Progenitor cell of endocrine pancreas (in vitro differentiated cells): ENCODE results near the gene CHRNE. TPM values are rescaled to one million over a fixed set of nuclear protein-coding genes. Genes with fewer than 3 reads are reported as not detected.
"Not testable (repeated sequence)": the region's sequence is repeated elsewhere in the genome, so short reads cannot be mapped to it uniquely, and the experiment has no call there.

ENCODE experiments used
- DNase-seq: peaks from one replicate; pipeline ENCODE4 v3.0.0; 2021; ENCODE audit warnings: low spot score; ENCODE audit not compliant: unreplicated experiment
- H3K27ac Mint-ChIP-seq: 2 replicates; pipeline ENCODE4 v1.8.0; 2021; ENCODE audit warnings: mild to moderate bottlenecking, moderate library complexity, mixed read lengths
- H3K27me3 Mint-ChIP-seq: 2 replicates; pipeline ENCODE4 v1.8.0; 2021; ENCODE audit warnings: mixed read lengths
- H3K36me3 Mint-ChIP-seq: 2 replicates; pipeline ENCODE4 v1.8.0; 2022; ENCODE audit warnings: mixed read lengths; ENCODE audit not compliant: insufficient read depth
- H3K4me1 Mint-ChIP-seq: 2 replicates; pipeline ENCODE4 v1.8.0; 2021; ENCODE audit warnings: low read depth, mixed read lengths
- H3K4me3 Mint-ChIP-seq: 2 replicates; pipeline ENCODE4 v1.8.0; 2021; ENCODE audit warnings: low read depth, mild to moderate bottlenecking, moderate library complexity, mixed read lengths
- H3K9me3 Mint-ChIP-seq: 2 replicates; pipeline ENCODE4 v1.8.0; 2021; ENCODE audit warnings: low read depth, mixed read lengths
- CTCF ChIP-seq: fragments of 200-600 bp; sonication (generic); IDR thresholded peaks from one replicate; pipeline ENCODE4 v1.5.0; 2021; ENCODE audit warnings: antibody characterized with exemption, mild to moderate bottlenecking; ENCODE audit not compliant: unreplicated experiment
- total RNA-seq: library from RNA; stranded (reverse); gene quantifications from 2 replicates; pipeline ENCODE4 v1.2.1, GENCODE V29; 2021

The CHRNE gene
- total RNA-seq, 1 donor from 2014 or later, result 0.36 TPM

DNA sequence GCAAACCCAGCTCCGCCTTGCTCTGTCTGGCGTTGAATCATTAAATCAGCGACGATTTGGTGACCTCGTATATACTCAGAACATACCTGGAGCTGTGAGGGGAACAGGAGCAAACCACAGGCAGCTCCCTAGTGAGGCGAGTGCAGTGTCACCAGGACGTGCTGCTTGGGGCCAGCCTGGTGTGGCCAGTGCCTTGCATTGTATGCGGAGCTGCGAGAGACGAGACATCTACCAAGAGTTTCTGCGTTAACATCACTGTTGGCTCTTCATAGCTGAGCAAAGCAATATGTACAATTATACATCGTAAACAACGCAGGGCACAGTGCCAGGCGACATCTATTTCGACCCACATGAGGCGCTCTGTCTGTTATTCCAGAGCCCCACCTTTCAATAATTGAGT, 41.8 kb downstream of the CHRNE start:
- Mint-ChIP-seq H3K27ac (no peak overlapping the region), H3K4me1 (peaks cover 17% of the 10 kb centered on the region), H3K9me3 (no peaks in the 10 kb centered on the region), H3K4me3 (no peak overlapping the region), H3K27me3 (no peaks in the 10 kb centered on the region), H3K36me3 (peaks cover 7% of the 10 kb centered on the region)
- no peak for DNase-seq
- no peak for TF ChIP-seq CTCF

DNA sequence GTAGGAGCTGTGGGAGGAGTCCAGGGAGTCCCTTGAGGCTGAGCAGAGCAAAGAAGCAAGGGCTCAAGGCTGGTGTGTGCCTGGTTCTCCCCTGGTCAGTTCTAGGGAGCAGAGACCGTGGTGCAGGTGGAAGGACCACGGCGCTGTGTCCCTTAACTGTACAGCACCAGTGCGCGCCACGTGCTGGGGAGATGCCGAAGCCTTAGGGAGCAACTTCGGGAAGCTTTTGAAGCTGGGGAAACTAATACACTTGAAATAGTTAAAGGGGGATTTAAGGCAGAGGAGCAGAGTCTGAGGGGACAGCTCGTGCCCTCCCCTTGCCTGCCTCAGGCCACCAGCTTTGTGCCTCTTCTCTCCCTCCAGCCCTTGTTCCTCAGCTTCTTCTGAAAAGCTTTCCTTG, 42.2 kb downstream of the CHRNE start:
- DNase-seq, result no peak
- no peak overlapping the region for H3K4me3 Mint-ChIP-seq
- H3K36me3 Mint-ChIP-seq, result peaks cover 7% of the 10 kb centered on the region
- no peaks in the 10 kb centered on the region for H3K9me3 Mint-ChIP-seq
- H3K27me3 Mint-ChIP-seq, result no peaks in the 10 kb centered on the region
- TF ChIP-seq CTCF, result no peak
- H3K4me1 Mint-ChIP-seq, result peaks cover 17% of the 10 kb centered on the region
- no peak overlapping the region for H3K27ac Mint-ChIP-seq

GRCh38 chr17:4859816-4860625, 42.9 kb downstream of the CHRNE start:
- H3K4me3 Mint-ChIP-seq, result no peak overlapping the region
- peaks cover 7% of the 10 kb centered on the region for H3K36me3 Mint-ChIP-seq
- H3K4me1 Mint-ChIP-seq, result peaks cover 17% of the 10 kb centered on the region
- H3K27me3 Mint-ChIP-seq, result no peaks in the 10 kb centered on the region
- H3K27ac Mint-ChIP-seq, result no peak overlapping the region
- no peak for DNase-seq
- no peaks in the 10 kb centered on the region for H3K9me3 Mint-ChIP-seq
- TF ChIP-seq CTCF, result no peak

DNA sequence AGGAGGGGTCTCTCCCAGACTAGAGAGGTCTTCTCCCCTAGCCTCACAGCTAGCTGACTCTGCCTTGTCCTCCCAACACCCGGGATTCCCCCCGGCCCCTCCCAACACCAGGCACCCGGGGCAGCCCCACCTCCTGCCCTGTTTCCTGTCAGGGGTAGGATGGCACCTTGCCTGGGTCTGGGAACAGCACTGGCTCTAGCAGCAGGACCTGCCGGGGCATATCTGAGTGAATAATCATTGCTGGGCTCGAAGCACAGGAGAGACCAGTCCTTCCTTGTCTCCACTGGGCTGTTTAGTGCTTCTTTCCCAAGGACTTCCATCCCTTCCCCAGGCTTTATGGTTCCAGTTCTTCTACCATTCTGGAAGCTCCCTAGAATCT, 44.0 kb downstream of the CHRNE start:
- Mint-ChIP-seq H3K27me3 (no peaks in the 10 kb centered on the region), H3K27ac (peak overlapping the region; percentile 67), H3K36me3 (peaks cover 11% of the 10 kb centered on the region), H3K4me3 (no peak overlapping the region), H3K9me3 (no peaks in the 10 kb centered on the region), H3K4me1 (peaks cover 17% of the 10 kb centered on the region)
- no peak for DNase-seq
- TF ChIP-seq CTCF, result no peak

DNA sequence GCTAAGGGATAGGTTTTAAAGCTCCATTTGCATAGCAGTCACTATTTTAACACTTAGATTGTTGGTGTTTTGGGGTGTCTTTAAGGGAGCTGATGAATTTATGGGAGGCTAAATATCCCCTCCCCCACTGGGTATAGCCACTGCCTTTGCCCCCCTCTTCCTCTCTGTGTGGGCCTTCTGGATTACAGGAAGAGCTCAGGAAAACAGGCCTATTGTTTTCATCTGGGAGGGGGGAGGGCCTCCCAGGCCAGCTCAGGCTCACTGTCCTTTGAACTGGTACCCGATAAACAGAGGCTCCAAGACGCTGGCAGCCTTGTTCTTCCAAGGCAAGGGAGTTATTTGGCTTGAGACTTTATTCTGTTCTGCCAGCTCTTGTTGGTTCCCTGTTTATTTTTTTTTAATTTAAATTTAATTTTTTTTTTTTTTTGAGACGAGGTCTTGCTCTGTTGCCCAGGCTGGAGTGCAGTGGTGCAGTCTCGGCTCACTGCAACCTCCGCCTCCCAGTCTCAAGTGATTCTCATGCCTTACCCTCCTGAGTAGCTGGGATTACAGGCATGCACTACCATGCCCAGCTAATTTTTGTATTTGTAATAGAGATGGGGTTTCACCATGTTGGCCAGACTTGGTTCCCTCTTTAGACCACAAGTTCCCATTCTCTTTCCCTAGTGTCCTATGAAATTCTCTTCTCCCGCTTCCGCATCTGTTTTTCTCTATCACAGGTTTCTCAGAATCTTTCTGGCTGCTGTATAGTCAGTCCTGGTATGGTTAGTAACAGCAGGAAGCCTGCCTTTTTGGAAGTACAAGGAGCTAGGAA, 44.6 kb downstream of the CHRNE start:
- H3K4me1 Mint-ChIP-seq, result peaks cover 17% of the 10 kb centered on the region
- TF ChIP-seq CTCF, result no peak
- no peak overlapping the region for H3K4me3 Mint-ChIP-seq
- no peaks in the 10 kb centered on the region for H3K9me3 Mint-ChIP-seq
- no peaks in the 10 kb centered on the region for H3K27me3 Mint-ChIP-seq
- peaks cover 11% of the 10 kb centered on the region for H3K36me3 Mint-ChIP-seq
- no peak for DNase-seq
- H3K27ac Mint-ChIP-seq, result peak overlapping the region; percentile 67

GRCh38 chr17:4857347-4857746, 45.6 kb downstream of the CHRNE start:
- peaks cover 17% of the 10 kb centered on the region for H3K4me1 Mint-ChIP-seq
- H3K27ac Mint-ChIP-seq, result peak overlapping the region; percentile 43
- not testable (repeated sequence) for H3K27me3 Mint-ChIP-seq, H3K9me3 Mint-ChIP-seq, DNase-seq, H3K4me3 Mint-ChIP-seq
- peaks cover 11% of the 10 kb centered on the region for H3K36me3 Mint-ChIP-seq
